ENCODE measurements around the gene LINC01488. TPM values are rescaled to one million over a fixed set of nuclear protein-coding genes. Genes with fewer than 3 reads are reported as not detected.

Gene LINC01488
- total and polyA plus RNA-seq, 10 of the 15 experiments (the other 5 are each of a cell fraction or from before 2014, with no cell fraction given) = not detected

DNA sequence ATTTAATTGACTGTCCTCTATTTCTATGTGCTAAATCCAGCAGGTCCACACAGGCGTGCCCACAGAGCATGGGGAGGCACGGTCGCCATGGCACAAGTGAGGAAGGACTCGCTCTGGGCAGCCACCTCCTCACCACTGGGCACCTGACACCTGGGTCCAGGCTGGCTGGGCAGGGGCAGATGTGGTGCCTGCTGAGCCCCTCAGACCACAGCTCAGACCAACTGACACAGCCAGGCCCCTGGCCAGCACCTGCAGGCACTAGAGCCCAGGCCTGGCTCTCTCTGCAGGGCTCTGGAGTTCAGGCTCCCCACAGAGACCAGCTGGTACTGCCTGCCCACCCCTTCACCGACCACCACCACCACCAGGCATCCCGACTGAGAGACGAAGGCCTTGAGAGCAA is 27.9 kb downstream of the LINC01488 start:
- in situ Hi-C loops (cut with MboI) = no loop called here
- Histone ChIP-seq H3K4me3 (no peak overlapping the region), H3K4me1 (ENCODE audit: control insufficient read depth, insufficient read depth, low read length) (no peaks in the 10 kb centered on the region), H3K27ac (ENCODE audit: control insufficient read depth, insufficient read depth) (no peak overlapping the region), H3K36me3 (ENCODE audit: control insufficient read depth in 2 of 2, insufficient read depth in 2 of 2, low read length in 1 of 2) (no peaks in the 10 kb centered on the region), H3K4me2 (ENCODE audit: control insufficient read depth, insufficient read depth) (no peak overlapping the region), H3K9ac (ENCODE audit: control insufficient read depth, insufficient read depth, low read length) (no peak overlapping the region), H4K20me1 (ENCODE audit: control insufficient read depth, insufficient read depth) (no peaks in the 10 kb centered on the region), H3K27me3 (replicated peaks in 1 of 2; ENCODE audit: control insufficient read depth in 2 of 2, insufficient read depth in 2 of 2, low read length in 1 of 2) (no peaks in the 10 kb centered on the region; a peak in 2 of 4 replicates), H3K9me3 (replicated peaks; ENCODE audit: control insufficient read depth, insufficient read depth, low read length) (no peaks in the 10 kb centered on the region; the same call in 2 of the 3 replicates), H3K79me2 (ENCODE audit: control insufficient read depth, insufficient read depth, low read length) (no peaks in the 10 kb centered on the region), H2AFZ (ENCODE audit: control insufficient read depth, low read depth, low read length) (no peak overlapping the region)
- RAD21 ChIA-PET (ENCODE audit: unreplicated experiment) = no interaction called here
- POLR2A ChIA-PET = no interaction called here
- 14% methylated on average over 7 of the region's 7 CpGs for WGBS (ENCODE audit: insufficient coverage, insufficient replicate concordance, low lambda C conversion rate, missing lambda C conversion rate)
- no peak for TF ChIP-seq KAT2A (conservative IDR thresholded peaks at IDR 0.05; ENCODE audit: control insufficient read depth, low read depth, low read length)
- no peak for TF ChIP-seq CBX5 (IDR thresholded peaks at IDR 0.05; ENCODE audit: low read depth)
- no peak for TF ChIP-seq BCL11A (IDR thresholded peaks at IDR 0.05; ENCODE audit: low read depth, low read length)
- no peak for TF ChIP-seq YBX1 (IDR thresholded peaks at IDR 0.05)
- TF ChIP-seq ZNF217 (IDR thresholded peaks at IDR 0.05) = no peak
- no peak for TF ChIP-seq HCFC1 (IDR thresholded peaks at IDR 0.05; ENCODE audit: low read length)
- TF ChIP-seq, protein P1, sequence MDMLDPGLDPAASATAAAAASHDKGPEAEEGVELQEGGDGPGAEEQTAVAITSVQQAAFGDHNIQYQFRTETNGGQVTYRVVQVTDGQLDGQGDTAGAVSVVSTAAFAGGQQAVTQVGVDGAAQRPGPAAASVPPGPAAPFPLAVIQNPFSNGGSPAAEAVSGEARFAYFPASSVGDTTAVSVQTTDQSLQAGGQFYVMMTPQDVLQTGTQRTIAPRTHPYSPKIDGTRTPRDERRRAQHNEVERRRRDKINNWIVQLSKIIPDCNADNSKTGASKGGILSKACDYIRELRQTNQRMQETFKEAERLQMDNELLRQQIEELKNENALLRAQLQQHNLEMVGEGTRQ (IDR thresholded peaks at IDR 0.05; ENCODE audit: borderline replicate concordance, low read depth, low read length) = no peak
- TF ChIP-seq EP300 (IDR thresholded peaks at IDR 0.05; ENCODE audit: borderline replicate concordance in 1 of 2, control insufficient read depth in 1 of 2, low read depth in 2 of 2, low read length in 2 of 2) = no peak
- no peak for TF ChIP-seq SUZ12 (IDR thresholded peaks at IDR 0.05; ENCODE audit: unreplicated experiment)
- TF ChIP-seq TAF1 (IDR thresholded peaks at IDR 0.05; ENCODE audit: borderline replicate concordance, low read depth, low read length) = no peak
- TF ChIP-seq MTA2 (IDR thresholded peaks at IDR 0.05; ENCODE audit: low read depth) = no peak
- TF ChIP-seq, protein P2, sequence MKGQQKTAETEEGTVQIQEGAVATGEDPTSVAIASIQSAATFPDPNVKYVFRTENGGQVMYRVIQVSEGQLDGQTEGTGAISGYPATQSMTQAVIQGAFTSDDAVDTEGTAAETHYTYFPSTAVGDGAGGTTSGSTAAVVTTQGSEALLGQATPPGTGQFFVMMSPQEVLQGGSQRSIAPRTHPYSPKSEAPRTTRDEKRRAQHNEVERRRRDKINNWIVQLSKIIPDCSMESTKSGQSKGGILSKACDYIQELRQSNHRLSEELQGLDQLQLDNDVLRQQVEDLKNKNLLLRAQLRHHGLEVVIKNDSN (IDR thresholded peaks at IDR 0.05; ENCODE audit: borderline replicate concordance, extremely low read length, insufficient read depth, low read depth, low read length) = no peak
- TF ChIP-seq, protein P3, sequence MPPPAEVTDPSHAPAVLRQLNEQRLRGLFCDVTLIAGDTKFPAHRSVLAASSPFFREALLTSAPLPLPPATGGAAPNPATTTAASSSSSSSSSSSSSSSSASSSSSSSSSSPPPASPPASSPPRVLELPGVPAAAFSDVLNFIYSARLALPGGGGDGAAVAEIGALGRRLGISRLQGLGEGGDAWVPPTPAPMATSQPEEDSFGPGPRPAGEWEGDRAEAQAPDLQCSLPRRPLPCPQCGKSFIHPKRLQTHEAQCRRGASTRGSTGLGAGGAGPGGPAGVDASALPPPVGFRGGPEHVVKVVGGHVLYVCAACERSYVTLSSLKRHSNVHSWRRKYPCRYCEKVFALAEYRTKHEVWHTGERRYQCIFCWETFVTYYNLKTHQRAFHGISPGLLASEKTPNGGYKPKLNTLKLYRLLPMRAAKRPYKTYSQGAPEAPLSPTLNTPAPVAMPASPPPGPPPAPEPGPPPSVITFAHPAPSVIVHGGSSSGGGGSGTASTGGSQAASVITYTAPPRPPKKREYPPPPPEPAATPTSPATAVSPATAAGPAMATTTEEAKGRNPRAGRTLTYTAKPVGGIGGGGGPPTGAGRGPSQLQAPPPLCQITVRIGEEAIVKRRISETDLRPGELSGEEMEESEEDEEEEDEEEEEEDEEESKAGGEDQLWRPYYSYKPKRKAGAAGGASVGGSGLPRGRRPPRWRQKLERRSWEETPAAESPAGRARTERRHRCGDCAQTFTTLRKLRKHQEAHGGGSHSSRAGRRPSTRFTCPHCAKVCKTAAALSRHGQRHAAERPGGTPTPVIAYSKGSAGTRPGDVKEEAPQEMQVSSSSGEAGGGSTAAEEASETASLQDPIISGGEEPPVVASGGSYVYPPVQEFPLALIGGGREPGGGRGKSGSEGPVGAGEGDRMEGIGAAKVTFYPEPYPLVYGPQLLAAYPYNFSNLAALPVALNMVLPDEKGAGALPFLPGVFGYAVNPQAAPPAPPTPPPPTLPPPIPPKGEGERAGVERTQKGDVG (CRISPR knock-in tag; IDR thresholded peaks at IDR 0.05) = no peak
- no peak for TF ChIP-seq CREM (IDR thresholded peaks at IDR 0.05; ENCODE audit: low read depth)
- TF ChIP-seq RBBP5 (conservative IDR thresholded peaks at IDR 0.05) = no peak
- TF ChIP-seq RFX5 (IDR thresholded peaks at IDR 0.05; ENCODE audit: low read depth, low read length) = no peak
- no peak for TF ChIP-seq MYC (IDR thresholded peaks at IDR 0.05; ENCODE audit: insufficient read depth, insufficient read length, insufficient replicate concordance, low read length, severe bottlenecking)
- no peak for TF ChIP-seq CBX3 (IDR thresholded peaks at IDR 0.05; ENCODE audit: borderline replicate concordance, low read depth)
- TF ChIP-seq ZNF24 (IDR thresholded peaks at IDR 0.05) = no peak
- BruUV-seq (replicated peaks) = no TSS peak
- DNase-seq (ENCODE audit: low read depth, low spot score) (no peak), FAIRE-seq (no peak), ATAC-seq (no peak)
- SMC1A ChIA-PET (ENCODE audit: uncharacterized antibody, unreplicated experiment) = no interaction called here
- CTCF ChIA-PET = no interaction called here
- intact Hi-C loops (cut with micrococcal nuclease; ENCODE audit: unreplicated experiment) = no loop called here
